ENCODE results near the gene GNAT1. TPM values are rescaled to one million over a fixed set of nuclear protein-coding genes. Genes with fewer than 3 reads are reported as not detected.

The GNAT1 gene
- total RNA-seq, 1 experiment from 2014 or later, result 0.13 TPM

DNA sequence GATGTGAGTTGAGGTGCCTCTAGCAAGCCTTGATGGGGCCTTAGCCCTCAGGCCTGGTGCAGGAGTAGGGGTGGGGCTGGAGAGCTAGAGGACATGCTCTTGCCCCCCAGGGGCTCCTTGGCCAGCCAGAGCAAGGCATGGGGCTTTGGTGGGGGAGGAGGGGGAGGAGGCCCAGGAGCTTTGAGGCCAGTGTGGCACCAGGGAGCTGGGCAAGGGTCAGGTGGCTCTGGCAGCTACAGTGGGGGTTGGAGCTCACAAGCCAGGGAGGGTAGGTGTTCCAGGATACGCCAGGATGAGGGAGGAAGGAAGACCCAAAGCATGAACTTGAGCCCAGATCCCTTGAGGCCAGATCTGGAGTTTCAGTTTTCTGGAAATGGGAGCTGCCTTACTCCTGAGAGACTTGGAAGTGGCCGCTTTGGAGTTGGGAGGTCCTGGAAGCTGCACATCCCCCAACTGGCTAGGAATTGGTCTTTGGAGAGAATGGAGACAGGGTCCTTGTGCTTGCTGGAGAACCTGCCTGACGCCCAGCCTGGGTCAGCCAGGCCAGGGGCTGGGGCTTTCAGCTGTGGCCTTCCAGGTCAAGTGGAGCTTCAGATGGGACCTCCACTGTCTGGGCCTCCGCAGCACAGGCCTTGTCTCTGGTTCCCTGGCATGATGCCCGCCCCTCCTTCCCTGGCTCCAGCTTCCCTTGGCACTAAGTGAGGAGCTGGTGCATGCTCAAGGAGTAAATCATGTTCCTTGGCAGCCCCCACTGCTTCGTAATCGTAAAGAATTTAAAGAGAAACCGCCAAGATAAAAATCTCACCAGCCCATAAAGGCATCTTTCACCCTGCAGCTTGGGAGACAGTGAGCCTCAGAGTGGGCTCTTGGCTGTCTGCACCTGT, 27.6 kb upstream of the GNAT1 start:
- Mint-ChIP-seq H3K4me3 (no peak overlapping the region), H3K27me3 (ENCODE audit: low read depth) (no peaks in the 10 kb centered on the region), H3K9me3 (no peaks in the 10 kb centered on the region), H3K36me3 (peaks cover 22% of the 10 kb centered on the region), H3K4me1 (peaks cover 55% of the 10 kb centered on the region), H3K27ac (no peak overlapping the region; the same call in 1 of the 2 replicates)
- DNase-seq (ENCODE audit: low spot score), result no peak
- ChIA-PET POLR2A (interaction anchor here (1.0 kb wide), 2 partner anchors 25 to 43 kb away, joined by 4 to 6 read pairs; no protein-coding TSS in a partner anchor), CTCF (interaction anchor here (0.9 to 2.6 kb wide), 6 partner anchors 25 to 101 kb away, joined by 4 to 9 read pairs (median 4); no protein-coding TSS in a partner anchor)
- no peak for ATAC-seq
- no peak for TF ChIP-seq MYBL2 (CRISPR knock-in tag; IDR thresholded peaks at IDR 0.05)
- TF ChIP-seq, protein P1, sequence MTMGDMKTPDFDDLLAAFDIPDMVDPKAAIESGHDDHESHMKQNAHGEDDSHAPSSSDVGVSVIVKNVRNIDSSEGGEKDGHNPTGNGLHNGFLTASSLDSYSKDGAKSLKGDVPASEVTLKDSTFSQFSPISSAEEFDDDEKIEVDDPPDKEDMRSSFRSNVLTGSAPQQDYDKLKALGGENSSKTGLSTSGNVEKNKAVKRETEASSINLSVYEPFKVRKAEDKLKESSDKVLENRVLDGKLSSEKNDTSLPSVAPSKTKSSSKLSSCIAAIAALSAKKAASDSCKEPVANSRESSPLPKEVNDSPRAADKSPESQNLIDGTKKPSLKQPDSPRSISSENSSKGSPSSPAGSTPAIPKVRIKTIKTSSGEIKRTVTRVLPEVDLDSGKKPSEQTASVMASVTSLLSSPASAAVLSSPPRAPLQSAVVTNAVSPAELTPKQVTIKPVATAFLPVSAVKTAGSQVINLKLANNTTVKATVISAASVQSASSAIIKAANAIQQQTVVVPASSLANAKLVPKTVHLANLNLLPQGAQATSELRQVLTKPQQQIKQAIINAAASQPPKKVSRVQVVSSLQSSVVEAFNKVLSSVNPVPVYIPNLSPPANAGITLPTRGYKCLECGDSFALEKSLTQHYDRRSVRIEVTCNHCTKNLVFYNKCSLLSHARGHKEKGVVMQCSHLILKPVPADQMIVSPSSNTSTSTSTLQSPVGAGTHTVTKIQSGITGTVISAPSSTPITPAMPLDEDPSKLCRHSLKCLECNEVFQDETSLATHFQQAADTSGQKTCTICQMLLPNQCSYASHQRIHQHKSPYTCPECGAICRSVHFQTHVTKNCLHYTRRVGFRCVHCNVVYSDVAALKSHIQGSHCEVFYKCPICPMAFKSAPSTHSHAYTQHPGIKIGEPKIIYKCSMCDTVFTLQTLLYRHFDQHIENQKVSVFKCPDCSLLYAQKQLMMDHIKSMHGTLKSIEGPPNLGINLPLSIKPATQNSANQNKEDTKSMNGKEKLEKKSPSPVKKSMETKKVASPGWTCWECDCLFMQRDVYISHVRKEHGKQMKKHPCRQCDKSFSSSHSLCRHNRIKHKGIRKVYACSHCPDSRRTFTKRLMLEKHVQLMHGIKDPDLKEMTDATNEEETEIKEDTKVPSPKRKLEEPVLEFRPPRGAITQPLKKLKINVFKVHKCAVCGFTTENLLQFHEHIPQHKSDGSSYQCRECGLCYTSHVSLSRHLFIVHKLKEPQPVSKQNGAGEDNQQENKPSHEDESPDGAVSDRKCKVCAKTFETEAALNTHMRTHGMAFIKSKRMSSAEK (CRISPR knock-in tag; IDR thresholded peaks at IDR 0.05; ENCODE audit: borderline replicate concordance), result no peak
- TF ChIP-seq ZNF263 (CRISPR knock-in tag; IDR thresholded peaks at IDR 0.05; ENCODE audit: low read depth), result no peak
- TF ChIP-seq, protein P2, sequence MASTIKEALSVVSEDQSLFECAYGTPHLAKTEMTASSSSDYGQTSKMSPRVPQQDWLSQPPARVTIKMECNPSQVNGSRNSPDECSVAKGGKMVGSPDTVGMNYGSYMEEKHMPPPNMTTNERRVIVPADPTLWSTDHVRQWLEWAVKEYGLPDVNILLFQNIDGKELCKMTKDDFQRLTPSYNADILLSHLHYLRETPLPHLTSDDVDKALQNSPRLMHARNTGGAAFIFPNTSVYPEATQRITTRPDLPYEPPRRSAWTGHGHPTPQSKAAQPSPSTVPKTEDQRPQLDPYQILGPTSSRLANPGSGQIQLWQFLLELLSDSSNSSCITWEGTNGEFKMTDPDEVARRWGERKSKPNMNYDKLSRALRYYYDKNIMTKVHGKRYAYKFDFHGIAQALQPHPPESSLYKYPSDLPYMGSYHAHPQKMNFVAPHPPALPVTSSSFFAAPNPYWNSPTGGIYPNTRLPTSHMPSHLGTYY (CRISPR knock-in tag; IDR thresholded peaks at IDR 0.05), result no peak
- no peak for TF ChIP-seq ZNF121 (CRISPR knock-in tag; IDR thresholded peaks at IDR 0.05)
- no peak for TF ChIP-seq ETV6 (CRISPR knock-in tag; IDR thresholded peaks at IDR 0.05)
- TF ChIP-seq, protein P3, sequence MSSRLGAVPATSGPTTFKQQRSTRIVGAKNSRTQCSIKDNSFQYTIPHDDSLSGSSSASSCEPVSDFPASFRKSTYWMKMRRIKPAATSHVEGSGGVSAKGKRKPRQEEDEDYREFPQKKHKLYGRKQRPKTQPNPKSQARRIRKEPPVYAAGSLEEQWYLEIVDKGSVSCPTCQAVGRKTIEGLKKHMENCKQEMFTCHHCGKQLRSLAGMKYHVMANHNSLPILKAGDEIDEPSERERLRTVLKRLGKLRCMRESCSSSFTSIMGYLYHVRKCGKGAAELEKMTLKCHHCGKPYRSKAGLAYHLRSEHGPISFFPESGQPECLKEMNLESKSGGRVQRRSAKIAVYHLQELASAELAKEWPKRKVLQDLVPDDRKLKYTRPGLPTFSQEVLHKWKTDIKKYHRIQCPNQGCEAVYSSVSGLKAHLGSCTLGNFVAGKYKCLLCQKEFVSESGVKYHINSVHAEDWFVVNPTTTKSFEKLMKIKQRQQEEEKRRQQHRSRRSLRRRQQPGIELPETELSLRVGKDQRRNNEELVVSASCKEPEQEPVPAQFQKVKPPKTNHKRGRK (CRISPR knock-in tag; IDR thresholded peaks at IDR 0.05; ENCODE audit: borderline replicate concordance), result no peak
- TF ChIP-seq NR1H2 (CRISPR knock-in tag; IDR thresholded peaks at IDR 0.05), result no peak
- TF ChIP-seq ZNF138 (CRISPR knock-in tag; conservative IDR thresholded peaks at IDR 0.05), result no peak
- TF ChIP-seq SOX15 (CRISPR knock-in tag; IDR thresholded peaks at IDR 0.05), result no peak
- TF ChIP-seq, protein P4, sequence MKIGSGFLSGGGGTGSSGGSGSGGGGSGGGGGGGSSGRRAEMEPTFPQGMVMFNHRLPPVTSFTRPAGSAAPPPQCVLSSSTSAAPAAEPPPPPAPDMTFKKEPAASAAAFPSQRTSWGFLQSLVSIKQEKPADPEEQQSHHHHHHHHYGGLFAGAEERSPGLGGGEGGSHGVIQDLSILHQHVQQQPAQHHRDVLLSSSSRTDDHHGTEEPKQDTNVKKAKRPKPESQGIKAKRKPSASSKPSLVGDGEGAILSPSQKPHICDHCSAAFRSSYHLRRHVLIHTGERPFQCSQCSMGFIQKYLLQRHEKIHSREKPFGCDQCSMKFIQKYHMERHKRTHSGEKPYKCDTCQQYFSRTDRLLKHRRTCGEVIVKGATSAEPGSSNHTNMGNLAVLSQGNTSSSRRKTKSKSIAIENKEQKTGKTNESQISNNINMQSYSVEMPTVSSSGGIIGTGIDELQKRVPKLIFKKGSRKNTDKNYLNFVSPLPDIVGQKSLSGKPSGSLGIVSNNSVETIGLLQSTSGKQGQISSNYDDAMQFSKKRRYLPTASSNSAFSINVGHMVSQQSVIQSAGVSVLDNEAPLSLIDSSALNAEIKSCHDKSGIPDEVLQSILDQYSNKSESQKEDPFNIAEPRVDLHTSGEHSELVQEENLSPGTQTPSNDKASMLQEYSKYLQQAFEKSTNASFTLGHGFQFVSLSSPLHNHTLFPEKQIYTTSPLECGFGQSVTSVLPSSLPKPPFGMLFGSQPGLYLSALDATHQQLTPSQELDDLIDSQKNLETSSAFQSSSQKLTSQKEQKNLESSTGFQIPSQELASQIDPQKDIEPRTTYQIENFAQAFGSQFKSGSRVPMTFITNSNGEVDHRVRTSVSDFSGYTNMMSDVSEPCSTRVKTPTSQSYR (CRISPR knock-in tag; IDR thresholded peaks at IDR 0.05), result no peak
- TF ChIP-seq, protein P5, sequence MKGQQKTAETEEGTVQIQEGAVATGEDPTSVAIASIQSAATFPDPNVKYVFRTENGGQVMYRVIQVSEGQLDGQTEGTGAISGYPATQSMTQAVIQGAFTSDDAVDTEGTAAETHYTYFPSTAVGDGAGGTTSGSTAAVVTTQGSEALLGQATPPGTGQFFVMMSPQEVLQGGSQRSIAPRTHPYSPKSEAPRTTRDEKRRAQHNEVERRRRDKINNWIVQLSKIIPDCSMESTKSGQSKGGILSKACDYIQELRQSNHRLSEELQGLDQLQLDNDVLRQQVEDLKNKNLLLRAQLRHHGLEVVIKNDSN (CRISPR knock-in tag; IDR thresholded peaks at IDR 0.05), result no peak
- TF ChIP-seq, protein P6, sequence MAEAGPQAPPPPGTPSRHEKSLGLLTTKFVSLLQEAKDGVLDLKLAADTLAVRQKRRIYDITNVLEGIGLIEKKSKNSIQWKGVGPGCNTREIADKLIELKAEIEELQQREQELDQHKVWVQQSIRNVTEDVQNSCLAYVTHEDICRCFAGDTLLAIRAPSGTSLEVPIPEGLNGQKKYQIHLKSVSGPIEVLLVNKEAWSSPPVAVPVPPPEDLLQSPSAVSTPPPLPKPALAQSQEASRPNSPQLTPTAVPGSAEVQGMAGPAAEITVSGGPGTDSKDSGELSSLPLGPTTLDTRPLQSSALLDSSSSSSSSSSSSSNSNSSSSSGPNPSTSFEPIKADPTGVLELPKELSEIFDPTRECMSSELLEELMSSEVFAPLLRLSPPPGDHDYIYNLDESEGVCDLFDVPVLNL (CRISPR knock-in tag; IDR thresholded peaks at IDR 0.05; ENCODE audit: borderline replicate concordance, low read depth), result no peak
- no peak for TF ChIP-seq SP1 (CRISPR knock-in tag; conservative IDR thresholded peaks at IDR 0.05)
- TF ChIP-seq ZNF317 (CRISPR knock-in tag; IDR thresholded peaks at IDR 0.05; ENCODE audit: borderline replicate concordance, low read depth), result no peak
- TF ChIP-seq, protein P7, sequence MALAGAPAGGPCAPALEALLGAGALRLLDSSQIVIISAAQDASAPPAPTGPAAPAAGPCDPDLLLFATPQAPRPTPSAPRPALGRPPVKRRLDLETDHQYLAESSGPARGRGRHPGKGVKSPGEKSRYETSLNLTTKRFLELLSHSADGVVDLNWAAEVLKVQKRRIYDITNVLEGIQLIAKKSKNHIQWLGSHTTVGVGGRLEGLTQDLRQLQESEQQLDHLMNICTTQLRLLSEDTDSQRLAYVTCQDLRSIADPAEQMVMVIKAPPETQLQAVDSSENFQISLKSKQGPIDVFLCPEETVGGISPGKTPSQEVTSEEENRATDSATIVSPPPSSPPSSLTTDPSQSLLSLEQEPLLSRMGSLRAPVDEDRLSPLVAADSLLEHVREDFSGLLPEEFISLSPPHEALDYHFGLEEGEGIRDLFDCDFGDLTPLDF (CRISPR knock-in tag; IDR thresholded peaks at IDR 0.05), result no peak
- TF ChIP-seq, protein P8, sequence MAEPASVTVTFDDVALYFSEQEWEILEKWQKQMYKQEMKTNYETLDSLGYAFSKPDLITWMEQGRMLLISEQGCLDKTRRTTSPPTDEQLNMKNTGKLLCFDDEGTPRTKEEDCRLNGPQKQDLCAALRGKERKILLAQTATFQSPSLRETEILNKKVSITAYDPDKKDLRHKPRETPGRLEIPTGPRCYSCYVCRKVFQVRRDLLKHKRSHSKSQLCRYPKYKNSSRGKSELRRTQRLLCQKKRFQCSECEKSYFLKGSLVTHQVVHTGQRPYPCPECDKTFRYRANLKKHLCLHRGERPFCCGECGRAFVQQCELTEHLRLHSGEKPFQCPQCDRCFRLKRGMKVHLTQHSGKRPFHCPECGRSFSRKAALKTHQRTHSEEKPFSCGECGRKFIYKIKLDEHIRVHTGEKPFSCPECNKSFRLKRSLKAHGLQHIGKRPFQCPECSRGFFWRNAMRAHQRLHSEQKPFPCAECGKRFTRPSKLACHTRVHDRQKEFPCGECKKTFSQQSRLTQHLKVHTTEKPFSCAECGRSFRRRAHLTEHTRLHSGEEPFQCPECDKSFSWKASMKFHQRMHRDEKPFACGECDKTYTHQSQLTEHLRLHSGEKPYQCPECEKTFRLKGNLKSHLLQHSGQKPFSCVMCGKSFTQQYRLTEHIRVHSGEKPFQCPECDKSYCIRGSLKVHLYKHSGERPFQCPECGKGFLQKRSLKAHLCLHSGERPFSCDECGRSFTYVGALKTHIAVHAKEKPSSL (CRISPR knock-in tag; conservative IDR thresholded peaks at IDR 0.05), result no peak
